ENCODE results near the gene MAPK7. TPM values are rescaled to one million over a fixed set of nuclear protein-coding genes. Genes with fewer than 3 reads are reported as not detected.

MAPK7 gene
- total RNA-seq, 1 experiment from 2014 or later: 23.3 TPM

- ChIA-PET POLR2A (ENCODE audit: unreplicated experiment) (no interaction called here), CTCF (no interaction called here)
- DNase-seq: no peak
Measured at GRCh38 chr17:19333736-19334290, 44.5 kb upstream of the MAPK7 start.

DNA sequence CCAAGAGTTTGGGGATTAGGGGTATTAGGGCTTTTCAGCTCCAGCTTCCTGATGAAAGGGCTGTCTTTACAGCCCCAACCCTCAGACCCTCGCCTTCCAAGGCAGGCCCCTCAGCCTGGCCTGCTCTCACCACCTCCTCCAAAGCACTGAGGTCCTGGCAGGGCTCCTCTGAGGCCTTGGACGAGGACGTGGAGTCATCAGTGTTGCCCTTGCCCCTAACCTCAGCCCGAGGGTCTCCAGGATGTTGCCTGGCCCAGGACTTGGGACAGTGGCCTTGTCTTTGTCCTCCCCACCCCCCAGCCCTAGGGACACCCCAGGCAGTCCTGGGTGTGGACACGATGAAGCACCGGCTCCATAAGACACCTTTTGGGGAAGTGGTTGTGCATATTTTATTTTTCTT lies 44.0 kb upstream of the MAPK7 start:
- intact Hi-C loops (cut with micrococcal nuclease; ENCODE audit: unreplicated experiment): no loop called here
- CTCF ChIA-PET: no interaction called here
- BruUV-seq (replicated peaks): no TSS peak
- no peaks in the 10 kb centered on the region for H3K36me3 ChIP-seq (ENCODE audit: low read depth)
- DNase-seq: no peak
- no peak overlapping the region for H3K4me2 ChIP-seq
- H3K27ac ChIP-seq: no peak overlapping the region
- no peaks in the 10 kb centered on the region for H3K9me3 ChIP-seq (ENCODE audit: insufficient read depth, low read depth)
- no peak overlapping the region for H3K4me3 ChIP-seq
- H3K79me2 ChIP-seq (ENCODE audit: low read depth): no peaks in the 10 kb centered on the region
- no peaks in the 10 kb centered on the region for H3K27me3 ChIP-seq (ENCODE audit: insufficient read depth, low read depth)
- H3K9me2 ChIP-seq (ENCODE audit: insufficient read depth): no peaks in the 10 kb centered on the region
- no peak overlapping the region for H2AFZ ChIP-seq
- POLR2A ChIA-PET (ENCODE audit: unreplicated experiment): no interaction called here
- H3F3A ChIP-seq (ENCODE audit: insufficient read depth, low read depth): peaks cover 25% of the 10 kb centered on the region
- no peak for TF ChIP-seq EZH2 (IDR thresholded peaks at IDR 0.05; ENCODE audit: low read depth)
- TF ChIP-seq, protein P1, sequence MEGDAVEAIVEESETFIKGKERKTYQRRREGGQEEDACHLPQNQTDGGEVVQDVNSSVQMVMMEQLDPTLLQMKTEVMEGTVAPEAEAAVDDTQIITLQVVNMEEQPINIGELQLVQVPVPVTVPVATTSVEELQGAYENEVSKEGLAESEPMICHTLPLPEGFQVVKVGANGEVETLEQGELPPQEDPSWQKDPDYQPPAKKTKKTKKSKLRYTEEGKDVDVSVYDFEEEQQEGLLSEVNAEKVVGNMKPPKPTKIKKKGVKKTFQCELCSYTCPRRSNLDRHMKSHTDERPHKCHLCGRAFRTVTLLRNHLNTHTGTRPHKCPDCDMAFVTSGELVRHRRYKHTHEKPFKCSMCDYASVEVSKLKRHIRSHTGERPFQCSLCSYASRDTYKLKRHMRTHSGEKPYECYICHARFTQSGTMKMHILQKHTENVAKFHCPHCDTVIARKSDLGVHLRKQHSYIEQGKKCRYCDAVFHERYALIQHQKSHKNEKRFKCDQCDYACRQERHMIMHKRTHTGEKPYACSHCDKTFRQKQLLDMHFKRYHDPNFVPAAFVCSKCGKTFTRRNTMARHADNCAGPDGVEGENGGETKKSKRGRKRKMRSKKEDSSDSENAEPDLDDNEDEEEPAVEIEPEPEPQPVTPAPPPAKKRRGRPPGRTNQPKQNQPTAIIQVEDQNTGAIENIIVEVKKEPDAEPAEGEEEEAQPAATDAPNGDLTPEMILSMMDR (conservative IDR thresholded peaks at IDR 0.05): no peak
- no peaks in the 10 kb centered on the region for H4K20me1 ChIP-seq (ENCODE audit: insufficient read depth)
- H3K4me1 ChIP-seq (replicated peaks; ENCODE audit: insufficient read depth): no peaks in the 10 kb centered on the region

More at GRCh38 chr17:19333736-19334290, 44.5 kb upstream of the MAPK7 start:
- no peaks in the 10 kb centered on the region for H3K4me1 ChIP-seq (replicated peaks; ENCODE audit: insufficient read depth)
- no peaks in the 10 kb centered on the region for H4K20me1 ChIP-seq (ENCODE audit: insufficient read depth)
- no peak overlapping the region for H3K27ac ChIP-seq
- no peaks in the 10 kb centered on the region for H3K9me2 ChIP-seq (ENCODE audit: insufficient read depth)
- no peaks in the 10 kb centered on the region for H3K9me3 ChIP-seq (ENCODE audit: insufficient read depth, low read depth)
- no peak overlapping the region for H3K4me2 ChIP-seq
- H3K36me3 ChIP-seq (ENCODE audit: low read depth): no peaks in the 10 kb centered on the region
- peaks cover 19% of the 10 kb centered on the region for H3F3A ChIP-seq (ENCODE audit: insufficient read depth, low read depth)
- intact Hi-C loops (cut with micrococcal nuclease; ENCODE audit: unreplicated experiment): no loop called here
- H3K4me3 ChIP-seq: no peak overlapping the region
- no peak overlapping the region for H2AFZ ChIP-seq
- H3K79me2 ChIP-seq (ENCODE audit: low read depth): no peaks in the 10 kb centered on the region
- H3K27me3 ChIP-seq (ENCODE audit: insufficient read depth, low read depth): no peaks in the 10 kb centered on the region
- TF ChIP-seq, protein P1 (conservative IDR thresholded peaks at IDR 0.05): no peak
- TF ChIP-seq EZH2 (IDR thresholded peaks at IDR 0.05; ENCODE audit: low read depth): no peak
- BruUV-seq (replicated peaks): no TSS peak

GRCh38 chr17:19335951-19336631 lies 42.2 kb upstream of the MAPK7 start:
- POLR2A ChIA-PET (ENCODE audit: unreplicated experiment): interaction anchor here (0.7 kb wide), 1 partner anchor 30 kb away, joined by 6 read pairs; no protein-coding TSS in a partner anchor

More at GRCh38 chr17:19335951-19336631, 42.2 kb upstream of the MAPK7 start:
- Histone ChIP-seq H3K9me3 (ENCODE audit: insufficient read depth, low read depth) (no peaks in the 10 kb centered on the region), H3K27me3 (ENCODE audit: insufficient read depth, low read depth) (no peaks in the 10 kb centered on the region), H3K9me2 (ENCODE audit: insufficient read depth) (no peaks in the 10 kb centered on the region), H3K4me1 (replicated peaks; ENCODE audit: insufficient read depth) (no peaks in the 10 kb centered on the region), H2AFZ (no peak overlapping the region), H3K36me3 (ENCODE audit: low read depth) (no peaks in the 10 kb centered on the region), H3F3A (ENCODE audit: insufficient read depth, low read depth) (peaks cover 29% of the 10 kb centered on the region), H3K79me2 (ENCODE audit: low read depth) (no peaks in the 10 kb centered on the region), H3K27ac (no peak overlapping the region), H3K4me3 (no peak overlapping the region), H3K4me2 (no peak overlapping the region), H4K20me1 (ENCODE audit: insufficient read depth) (no peaks in the 10 kb centered on the region)
- CTCF ChIA-PET: no interaction called here
- DNase-seq: no peak
- BruUV-seq (replicated peaks): no TSS peak
- TF ChIP-seq, protein P1 (conservative IDR thresholded peaks at IDR 0.05): no peak
- TF ChIP-seq EZH2 (IDR thresholded peaks at IDR 0.05; ENCODE audit: low read depth): no peak
- intact Hi-C loops (cut with micrococcal nuclease; ENCODE audit: unreplicated experiment): no loop called here
